ENCODE data around the gene PPIC.

DNA sequence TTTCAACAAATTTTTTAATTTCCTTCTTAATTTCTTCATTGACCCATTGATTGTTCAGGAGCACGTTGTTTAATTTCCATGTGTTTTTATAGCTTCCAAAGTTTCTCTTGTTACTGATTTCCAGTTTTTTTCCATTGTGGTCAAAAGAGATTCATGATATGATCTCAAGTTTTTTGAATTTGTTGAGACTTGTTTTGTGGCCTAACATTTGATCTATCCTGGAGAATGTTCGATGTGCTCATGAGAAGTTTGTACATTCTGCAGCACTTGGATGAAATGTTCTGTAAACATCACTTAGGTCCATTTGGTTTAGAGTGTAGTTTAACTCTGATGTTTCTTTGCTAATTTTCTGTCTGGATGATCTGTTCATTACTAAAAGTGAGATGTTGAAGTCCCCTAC lies 14.7 kb upstream of the PPIC start:
- TF ChIP-seq POLR2AphosphoS5 (IDR thresholded peaks at IDR 0.05) = no peak
- TF ChIP-seq, protein P1, sequence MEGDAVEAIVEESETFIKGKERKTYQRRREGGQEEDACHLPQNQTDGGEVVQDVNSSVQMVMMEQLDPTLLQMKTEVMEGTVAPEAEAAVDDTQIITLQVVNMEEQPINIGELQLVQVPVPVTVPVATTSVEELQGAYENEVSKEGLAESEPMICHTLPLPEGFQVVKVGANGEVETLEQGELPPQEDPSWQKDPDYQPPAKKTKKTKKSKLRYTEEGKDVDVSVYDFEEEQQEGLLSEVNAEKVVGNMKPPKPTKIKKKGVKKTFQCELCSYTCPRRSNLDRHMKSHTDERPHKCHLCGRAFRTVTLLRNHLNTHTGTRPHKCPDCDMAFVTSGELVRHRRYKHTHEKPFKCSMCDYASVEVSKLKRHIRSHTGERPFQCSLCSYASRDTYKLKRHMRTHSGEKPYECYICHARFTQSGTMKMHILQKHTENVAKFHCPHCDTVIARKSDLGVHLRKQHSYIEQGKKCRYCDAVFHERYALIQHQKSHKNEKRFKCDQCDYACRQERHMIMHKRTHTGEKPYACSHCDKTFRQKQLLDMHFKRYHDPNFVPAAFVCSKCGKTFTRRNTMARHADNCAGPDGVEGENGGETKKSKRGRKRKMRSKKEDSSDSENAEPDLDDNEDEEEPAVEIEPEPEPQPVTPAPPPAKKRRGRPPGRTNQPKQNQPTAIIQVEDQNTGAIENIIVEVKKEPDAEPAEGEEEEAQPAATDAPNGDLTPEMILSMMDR (IDR thresholded peaks at IDR 0.05) = no peak
- no peak for TF ChIP-seq POLR2A (IDR thresholded peaks at IDR 0.05)

Measured in prostate gland (tissue), 2 donors.